ENCODE measurements around the gene LGALS1.

LGALS1 gene

GRCh38 chr22:37664249-37665101 is 11.0 kb upstream of the LGALS1 start:
- DNase-seq, result no peak

- no peak for DNase-seq
These were observed 9.9 kb upstream of the LGALS1 start for GRCh38 chr22:37665487-37665886.

DNA sequence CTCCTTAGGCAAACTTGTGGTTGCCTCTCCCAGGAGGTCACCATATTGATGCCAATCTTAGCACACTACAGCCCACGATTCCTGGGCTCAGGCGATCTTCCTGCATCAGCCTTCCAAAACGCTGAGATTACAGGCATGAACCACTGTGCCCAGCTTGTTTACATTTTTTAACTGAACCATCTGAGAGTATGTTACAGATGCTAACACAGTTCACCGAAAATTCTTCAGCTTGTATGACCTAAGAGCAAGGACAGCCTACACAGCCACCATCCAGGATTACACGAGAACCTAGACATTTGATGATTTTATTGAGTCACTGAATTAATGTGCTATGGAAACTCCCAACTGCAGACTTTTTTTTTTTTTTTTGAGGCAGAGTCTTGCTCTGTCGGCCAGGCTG is 5.8 kb upstream of the LGALS1 start:
- DNase-seq, result no peak

- peak; percentile 29 for DNase-seq
These were observed 3.1 kb upstream of the LGALS1 start for GRCh38 chr22:37672206-37672919.

- DNase-seq, result no peak
These were observed 2.4 kb upstream of the LGALS1 start for GRCh38 chr22:37672920-37673455.

- no peak for DNase-seq
These were observed 1.2 kb upstream of the LGALS1 start for GRCh38 chr22:37674248-37674647.

DNA sequence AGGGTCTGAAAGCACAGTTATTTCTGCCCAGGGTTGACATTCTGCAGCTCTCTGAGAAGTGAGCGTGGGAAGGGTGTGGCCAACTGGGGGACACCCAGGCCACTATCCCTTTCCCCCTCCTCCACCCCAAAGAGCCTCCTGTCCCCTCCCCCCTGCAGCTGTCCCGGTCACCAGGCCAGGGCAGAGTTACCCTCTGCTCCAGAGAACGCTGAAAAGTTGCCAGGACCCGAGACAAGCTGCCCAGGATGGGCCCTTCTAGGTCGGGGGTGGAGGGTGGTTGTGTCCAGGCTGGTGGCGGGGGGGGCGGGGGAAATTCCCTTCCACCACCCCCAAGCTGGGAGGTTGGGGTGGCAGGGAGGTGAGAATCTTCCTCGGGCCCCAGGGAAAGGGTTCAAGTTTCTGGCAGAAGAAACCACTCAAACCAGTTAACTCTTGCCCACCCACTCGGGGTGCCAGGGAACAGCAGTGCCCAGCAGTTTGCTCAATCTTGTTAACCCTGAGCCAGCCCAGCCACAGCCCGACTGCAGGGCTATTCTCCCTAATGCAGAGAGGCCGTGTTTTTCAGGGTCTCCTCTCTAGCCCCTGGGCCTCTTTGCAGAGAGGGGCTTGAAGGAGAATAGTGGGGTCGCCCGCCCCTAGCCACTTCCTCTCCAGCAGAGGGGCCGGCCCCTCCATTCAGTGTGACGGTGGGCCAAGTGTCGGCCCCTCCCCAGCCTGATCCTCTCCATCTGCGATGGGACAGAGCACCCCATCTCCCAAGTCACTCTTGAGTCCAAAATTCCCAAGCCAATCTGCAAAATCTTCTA is 697 bp downstream of the LGALS1 start:
- no peak for DNase-seq

DNA sequence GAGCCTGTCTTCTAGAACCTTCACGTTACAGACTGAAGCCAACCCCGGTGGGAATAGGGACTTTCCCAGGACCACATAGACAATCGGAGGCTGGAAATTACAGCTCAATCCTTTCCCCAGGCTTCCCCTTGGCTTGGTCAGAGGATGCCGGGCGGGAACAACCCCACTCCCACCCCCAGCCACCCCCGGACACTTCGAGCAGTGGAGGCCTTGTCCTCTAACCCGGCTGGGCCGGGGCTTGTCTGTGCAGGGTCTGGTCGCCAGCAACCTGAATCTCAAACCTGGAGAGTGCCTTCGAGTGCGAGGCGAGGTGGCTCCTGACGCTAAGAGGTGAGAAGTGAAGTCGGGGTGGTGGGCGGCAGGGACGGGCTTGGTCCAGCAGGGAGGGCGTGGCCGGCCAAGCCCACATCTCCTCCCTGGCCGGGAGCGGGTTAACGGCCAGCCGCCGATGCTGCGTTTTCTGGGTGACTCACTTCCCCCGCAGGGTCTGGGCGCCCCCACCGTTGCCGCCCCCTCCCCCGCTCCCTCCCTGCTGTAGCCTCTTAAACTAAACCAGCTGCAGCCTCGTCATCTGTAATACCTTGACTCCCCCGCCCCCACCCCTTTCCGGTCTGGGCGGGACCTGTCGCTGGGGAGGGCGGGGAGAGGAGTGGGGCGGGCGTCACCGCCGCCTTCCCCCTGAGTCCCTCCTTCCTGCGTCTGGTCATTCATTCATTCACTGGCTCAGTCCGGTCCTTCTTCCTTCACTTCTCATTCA is 1.5 kb downstream of the LGALS1 start:
- DNase-seq, result peak; percentile 94

- no peak for DNase-seq
These were observed 2.1 kb downstream of the LGALS1 start for GRCh38 chr22:37677493-37677974.

DNA sequence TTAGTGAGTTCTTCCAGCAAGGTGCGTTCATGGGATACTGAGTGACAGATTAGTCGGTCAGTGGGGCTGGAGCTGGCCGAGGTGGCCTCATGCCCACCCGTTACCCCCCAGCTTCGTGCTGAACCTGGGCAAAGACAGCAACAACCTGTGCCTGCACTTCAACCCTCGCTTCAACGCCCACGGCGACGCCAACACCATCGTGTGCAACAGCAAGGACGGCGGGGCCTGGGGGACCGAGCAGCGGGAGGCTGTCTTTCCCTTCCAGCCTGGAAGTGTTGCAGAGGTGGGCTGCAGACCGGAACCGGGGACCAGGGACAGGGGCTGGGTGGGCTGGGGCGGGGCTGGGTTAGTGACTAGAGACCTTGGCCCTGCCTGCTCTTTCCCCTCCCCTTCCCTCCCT is 2.9 kb downstream of the LGALS1 start:
- DNase-seq, result no peak

GRCh38 chr22:37679670-37680069 is 4.2 kb downstream of the LGALS1 start:
- DNase-seq, result no peak

GRCh38 chr22:37680191-37680851 is 4.9 kb downstream of the LGALS1 start:
- DNase-seq, result no peak

GRCh38 chr22:37681001-37681424 is 5.6 kb downstream of the LGALS1 start:
- no peak for DNase-seq

- peak; percentile 69 for DNase-seq
These were observed 6.2 kb downstream of the LGALS1 start for GRCh38 chr22:37681556-37682049.

GRCh38 chr22:37684803-37685615 is 9.6 kb downstream of the LGALS1 start:
- no peak for DNase-seq

GRCh38 chr22:37686002-37686982 is 10.9 kb downstream of the LGALS1 start, which contains the start of gene NOL12:
NOL12 (plus strand) TSS chr22:37686343; CDS start chr22:37686393, 50 bp downstream.
- DNase-seq, result peak; percentile 68

DNA sequence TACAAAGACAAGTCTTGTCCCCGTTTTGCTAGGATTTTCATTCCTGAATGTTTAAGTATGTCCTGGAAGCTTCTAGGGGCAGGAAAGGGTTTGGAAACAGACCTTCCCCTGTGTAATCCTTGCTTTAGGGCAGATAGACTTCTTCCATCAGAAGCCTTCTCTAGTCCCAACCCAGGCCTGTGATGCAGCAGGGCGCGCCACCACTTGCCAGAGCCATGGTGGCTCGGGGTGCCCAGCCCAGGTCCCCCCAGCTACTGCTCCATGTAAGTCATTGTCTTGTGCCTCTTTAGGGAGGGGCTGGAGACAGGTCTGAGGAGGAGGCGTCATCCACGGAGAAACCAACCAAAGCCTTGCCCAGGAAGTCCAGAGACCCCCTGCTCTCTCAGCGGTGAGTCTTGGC is 15.0 kb downstream of the LGALS1 start:
- DNase-seq, result no peak

DNA sequence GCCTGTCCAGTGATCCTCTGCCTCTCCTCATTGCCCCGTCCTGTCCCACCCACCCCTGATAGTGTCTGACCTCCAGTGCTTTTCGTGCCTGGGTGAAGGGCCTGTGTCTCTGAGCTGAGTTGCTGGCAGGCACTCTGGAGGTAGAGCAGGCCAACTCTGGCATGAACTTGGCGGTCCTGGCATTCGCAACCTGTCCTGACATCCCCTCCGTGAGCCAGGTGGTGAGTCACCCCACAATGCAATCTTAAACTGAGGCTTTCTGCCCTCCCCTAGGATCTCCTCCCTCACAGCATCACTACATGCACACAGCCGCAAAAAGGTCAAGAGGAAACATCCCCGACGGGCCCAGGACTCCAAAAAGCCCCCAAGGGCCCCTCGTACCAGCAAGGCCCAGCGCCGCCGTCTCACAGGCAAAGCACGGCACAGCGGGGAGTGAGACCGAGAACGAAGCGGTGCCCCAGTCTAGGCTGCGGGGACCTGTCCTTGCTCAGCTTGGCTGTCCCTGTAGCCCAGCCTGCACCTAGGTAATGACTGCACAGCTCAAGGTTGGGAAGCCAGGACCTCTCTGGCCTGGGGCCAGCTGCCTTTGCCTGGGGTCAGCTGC is 15.6 kb downstream of the LGALS1 start:
- DNase-seq, result no peak

Measured in activated CD4-positive, alpha-beta T cell treated with anti-CD3 and anti-CD28 coated beads, Interleukin-2, amount 50 U/mL, for 1 hour (primary cell).